Measurements from ENCODE around the gene TENT4A.

DNA sequence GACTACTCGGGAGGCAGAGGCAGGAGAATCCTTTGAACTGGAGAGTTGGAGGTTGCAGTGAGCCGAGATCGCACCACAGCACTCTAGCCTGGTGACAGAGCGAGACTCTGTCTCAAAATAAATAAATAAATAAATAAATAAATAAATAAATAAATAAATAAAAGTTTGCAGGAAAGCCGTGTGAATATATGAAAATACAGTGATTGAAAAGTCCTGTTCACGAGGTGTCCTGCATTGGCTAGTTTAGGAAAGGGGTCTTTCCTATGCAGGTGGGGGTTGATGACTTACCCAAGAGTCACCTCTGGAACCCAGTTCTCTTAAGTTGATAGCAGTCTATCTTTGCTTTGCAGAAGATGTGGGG lies 7.3 kb downstream of the TENT4A start:
- TF ChIP-seq ZNF704 (CRISPR knock-in tag; IDR thresholded peaks at IDR 0.05; ENCODE audit: borderline replicate concordance) (no peak), ZNF274 (CRISPR knock-in tag; IDR thresholded peaks at IDR 0.05) (no peak), AGO1 (IDR thresholded peaks at IDR 0.05; ENCODE audit: low read depth, low read length, poor library complexity, severe bottlenecking) (no peak), TFAP4 (IDR thresholded peaks at IDR 0.05; ENCODE audit: borderline replicate concordance, low read depth) (no peak), KLF9 (CRISPR knock-in tag; IDR thresholded peaks at IDR 0.05; ENCODE audit: low read depth) (no peak), ZNF839 (CRISPR knock-in tag; IDR thresholded peaks at IDR 0.05; ENCODE audit: borderline replicate concordance) (no peak), ZBTB20 (CRISPR knock-in tag; IDR thresholded peaks at IDR 0.05; ENCODE audit: borderline replicate concordance, low read depth) (no peak)
- TF ChIP-seq, protein P1, sequence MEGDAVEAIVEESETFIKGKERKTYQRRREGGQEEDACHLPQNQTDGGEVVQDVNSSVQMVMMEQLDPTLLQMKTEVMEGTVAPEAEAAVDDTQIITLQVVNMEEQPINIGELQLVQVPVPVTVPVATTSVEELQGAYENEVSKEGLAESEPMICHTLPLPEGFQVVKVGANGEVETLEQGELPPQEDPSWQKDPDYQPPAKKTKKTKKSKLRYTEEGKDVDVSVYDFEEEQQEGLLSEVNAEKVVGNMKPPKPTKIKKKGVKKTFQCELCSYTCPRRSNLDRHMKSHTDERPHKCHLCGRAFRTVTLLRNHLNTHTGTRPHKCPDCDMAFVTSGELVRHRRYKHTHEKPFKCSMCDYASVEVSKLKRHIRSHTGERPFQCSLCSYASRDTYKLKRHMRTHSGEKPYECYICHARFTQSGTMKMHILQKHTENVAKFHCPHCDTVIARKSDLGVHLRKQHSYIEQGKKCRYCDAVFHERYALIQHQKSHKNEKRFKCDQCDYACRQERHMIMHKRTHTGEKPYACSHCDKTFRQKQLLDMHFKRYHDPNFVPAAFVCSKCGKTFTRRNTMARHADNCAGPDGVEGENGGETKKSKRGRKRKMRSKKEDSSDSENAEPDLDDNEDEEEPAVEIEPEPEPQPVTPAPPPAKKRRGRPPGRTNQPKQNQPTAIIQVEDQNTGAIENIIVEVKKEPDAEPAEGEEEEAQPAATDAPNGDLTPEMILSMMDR (CRISPR knock-in tag; IDR thresholded peaks at IDR 0.05) = no peak

All from HepG2 (cell line).